HepG2 (cell line): ENCODE data around the gene TOB1. TPM values are rescaled to one million over a fixed set of nuclear protein-coding genes. Genes with fewer than 3 reads are reported as not detected.
A peak's percentile ranks its signal among the peaks of the same experiment; 100 is the strongest.

Experiments used
- ARNT ChIP-seq: fragments of 450-650 bp; IDR thresholded peaks from 2 replicates; pipeline ENCODE4 v1.6.1; 2017
- HNRNPK ChIP-seq: fragments of 200-400 bp; formaldehyde crosslinking; IDR thresholded peaks from 2 replicates; pipeline ENCODE4 v1.6.1; 2018; ENCODE audit warnings: low read length, low read depth, moderate library complexity, mild to moderate bottlenecking; ENCODE audit not compliant: poor library complexity, severe bottlenecking
- IRF2 ChIP-seq: IDR thresholded peaks from 2 replicates; pipeline ENCODE4 v1.6.1; 2018; ENCODE audit warnings: missing genetic modification reagents, missing compliant biosample characterization
- KDM2A ChIP-seq: sonication (generic); formaldehyde crosslinking; IDR thresholded peaks from 2 replicates; pipeline ENCODE4 v1.4.0; 2020; ENCODE audit warnings: low read depth, missing genetic modification reagents, borderline replicate concordance
- NFE2L2 ChIP-seq: fragments of 150-350 bp; IDR thresholded peaks from 2 replicates; pipeline ENCODE4 v1.6.1; 2014; ENCODE audit warnings: low read length
- NFRKB ChIP-seq: fragments of 450-650 bp; IDR thresholded peaks from 2 replicates; pipeline ENCODE4 v1.6.1; 2017
- NR2F6 ChIP-seq, 2 experiments: IDR thresholded peaks; 2 replicates each; pipeline ENCODE4 v1.6.1; 2016; ENCODE audit warnings: antibody characterized with exemption in 1 of 2, mild to moderate bottlenecking in 1 of 2
- SPEN ChIP-seq: sonication (generic); formaldehyde crosslinking; IDR thresholded peaks from 2 replicates; pipeline ENCODE4 v1.5.1; 2020; ENCODE audit warnings: low read depth, mild to moderate bottlenecking, missing genetic modification reagents
- TARDBP ChIP-seq: sonication (generic); formaldehyde crosslinking; IDR thresholded peaks from 2 replicates; pipeline ENCODE4 v1.8.0; 2022; ENCODE audit warnings: mild to moderate bottlenecking, missing genetic modification reagents
- ZNF138 ChIP-seq: sonication (generic); formaldehyde crosslinking; IDR thresholded peaks from 2 replicates; pipeline ENCODE4 v1.5.0; 2020; ENCODE audit warnings: mild to moderate bottlenecking, low read depth, missing genetic modification reagents
- ZNF264 ChIP-seq: sonication (generic); formaldehyde crosslinking; IDR thresholded peaks from 2 replicates; pipeline ENCODE4 v1.4.0; 2020; ENCODE audit warnings: missing genetic modification reagents
- ZNF335 ChIP-seq: sonication (generic); formaldehyde crosslinking; IDR thresholded peaks from 2 replicates; pipeline ENCODE4 v1.4.0; 2020; ENCODE audit warnings: missing genetic modification reagents
- ZNF33B ChIP-seq: sonication (generic); formaldehyde crosslinking; IDR thresholded peaks from 2 replicates; pipeline ENCODE4 v1.5.1; 2020; ENCODE audit warnings: mild to moderate bottlenecking, missing genetic modification reagents
- ZNF605 ChIP-seq: sonication (generic); formaldehyde crosslinking; IDR thresholded peaks from 2 replicates; pipeline ENCODE4 v1.8.0; 2022; ENCODE audit warnings: mild to moderate bottlenecking, missing genetic modification reagents
- ZNF746 ChIP-seq: sonication (generic); formaldehyde crosslinking; IDR thresholded peaks from 2 replicates; pipeline ENCODE4 v1.8.0; 2022; ENCODE audit warnings: mild to moderate bottlenecking, missing genetic modification reagents
- polyA plus RNA-seq, 8 experiments: library from polyadenylated mRNA; depleted of rRNA in 3 of 8; stranded (reverse) in 7 of 8; unstranded in 1 of 8; fragments of >200 nt; fragmentation: Illumina TruSeq in 4 of 8; extraction: Trizol in 4 of 8; gene quantifications; 2 replicates each; pipeline versions ENCODE4 v1.2.1 to v1.2.3, GENCODE V29; 2011 to 2016; ENCODE audit warnings: low read depth in 4 of 8, missing spikeins in 1 of 8, mixed read lengths in 1 of 8; ENCODE audit not compliant: insufficient read depth in 1 of 8
- total RNA-seq, 5 experiments: library from RNA; depleted of rRNA; stranded (reverse); fragments of >200 nt; fragmentation: Illumina TruSeq; extraction: Trizol; gene quantifications; 2 replicates each; pipeline ENCODE4 v1.2.3, GENCODE V29; 2016; ENCODE audit warnings: low read depth in 1 of 5
- TF ChIP-seq, protein P1 (sequence below): sonication (generic); formaldehyde crosslinking; IDR thresholded peaks from 2 replicates; pipeline ENCODE4 v1.5.1; 2020; ENCODE audit warnings: missing genetic modification reagents, mild to moderate bottlenecking, borderline replicate concordance
- TF ChIP-seq, protein P2 (sequence below): IDR thresholded peaks from 2 replicates; pipeline ENCODE4 v1.6.1; 2016
- TF ChIP-seq, protein P3 (sequence below): sonication (generic); formaldehyde crosslinking; IDR thresholded peaks from 2 replicates; pipeline ENCODE4 v1.8.0; 2022; ENCODE audit warnings: mild to moderate bottlenecking, missing genetic modification reagents
- TF ChIP-seq, protein P4 (sequence below): sonication (generic); formaldehyde crosslinking; IDR thresholded peaks from 2 replicates; pipeline ENCODE4 v1.8.0; 2022; ENCODE audit warnings: missing genetic modification reagents, mild to moderate bottlenecking, borderline replicate concordance

TOB1 gene
- total and polyA plus RNA-seq, 2 of the 13 experiments (the other 11 are each of a cell fraction or from before 2014, with no cell fraction given) = 21.9 to 57.7 TPM

DNA sequence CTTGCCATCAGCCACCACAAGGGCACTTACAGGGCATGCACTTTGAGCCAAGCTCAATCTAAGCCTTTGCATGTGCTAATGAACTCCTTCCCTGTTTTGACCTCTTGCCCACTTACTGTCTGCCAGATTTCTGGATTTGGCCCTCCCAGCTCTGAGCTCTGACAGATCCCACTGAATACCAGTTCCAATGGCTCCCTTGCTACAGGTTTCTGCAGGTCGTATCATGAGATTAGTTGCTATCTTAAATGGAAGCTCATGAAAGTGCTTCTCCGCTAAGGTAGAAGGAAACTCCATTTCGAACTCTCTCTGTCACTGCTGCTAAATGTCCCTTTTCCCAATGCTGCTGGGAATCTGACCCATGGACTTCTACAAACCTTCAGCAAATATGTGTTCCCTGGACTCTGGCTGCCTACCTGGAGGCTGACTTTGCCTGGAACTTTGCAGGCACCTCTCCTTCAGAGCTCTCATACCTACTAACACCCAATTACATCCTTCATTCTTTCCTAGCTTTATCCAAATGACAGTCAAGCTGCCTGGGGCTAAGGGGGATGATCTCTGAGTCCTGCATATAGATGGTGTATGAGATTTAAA is 23.5 kb upstream of the TOB1 start (continued):
- TF ChIP-seq NR2F6 (IDR thresholded peaks at IDR 0.05) = no peak
- peak; percentile 45; the same call in 1 of the 2 replicates for TF ChIP-seq NR2F6 (CRISPR knock-in tag; IDR thresholded peaks at IDR 0.05)
- TF ChIP-seq, protein P1, sequence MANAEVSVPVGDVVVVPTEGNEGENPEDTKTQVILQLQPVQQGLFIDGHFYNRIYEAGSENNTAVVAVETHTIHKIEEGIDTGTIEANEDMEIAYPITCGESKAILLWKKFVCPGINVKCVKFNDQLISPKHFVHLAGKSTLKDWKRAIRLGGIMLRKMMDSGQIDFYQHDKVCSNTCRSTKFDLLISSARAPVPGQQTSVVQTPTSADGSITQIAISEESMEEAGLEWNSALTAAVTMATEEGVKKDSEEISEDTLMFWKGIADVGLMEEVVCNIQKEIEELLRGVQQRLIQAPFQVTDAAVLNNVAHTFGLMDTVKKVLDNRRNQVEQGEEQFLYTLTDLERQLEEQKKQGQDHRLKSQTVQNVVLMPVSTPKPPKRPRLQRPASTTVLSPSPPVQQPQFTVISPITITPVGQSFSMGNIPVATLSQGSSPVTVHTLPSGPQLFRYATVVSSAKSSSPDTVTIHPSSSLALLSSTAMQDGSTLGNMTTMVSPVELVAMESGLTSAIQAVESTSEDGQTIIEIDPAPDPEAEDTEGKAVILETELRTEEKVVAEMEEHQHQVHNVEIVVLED = peak; percentile 26; the same call in 1 of the 2 replicates
- peak; percentile 56; the same call in 1 of the 2 replicates for TF ChIP-seq ZNF264 (CRISPR knock-in tag)
- TF ChIP-seq ZNF746 (CRISPR knock-in tag) = peak; percentile 38; the same call in 1 of the 2 replicates
- TF ChIP-seq, protein P2, sequence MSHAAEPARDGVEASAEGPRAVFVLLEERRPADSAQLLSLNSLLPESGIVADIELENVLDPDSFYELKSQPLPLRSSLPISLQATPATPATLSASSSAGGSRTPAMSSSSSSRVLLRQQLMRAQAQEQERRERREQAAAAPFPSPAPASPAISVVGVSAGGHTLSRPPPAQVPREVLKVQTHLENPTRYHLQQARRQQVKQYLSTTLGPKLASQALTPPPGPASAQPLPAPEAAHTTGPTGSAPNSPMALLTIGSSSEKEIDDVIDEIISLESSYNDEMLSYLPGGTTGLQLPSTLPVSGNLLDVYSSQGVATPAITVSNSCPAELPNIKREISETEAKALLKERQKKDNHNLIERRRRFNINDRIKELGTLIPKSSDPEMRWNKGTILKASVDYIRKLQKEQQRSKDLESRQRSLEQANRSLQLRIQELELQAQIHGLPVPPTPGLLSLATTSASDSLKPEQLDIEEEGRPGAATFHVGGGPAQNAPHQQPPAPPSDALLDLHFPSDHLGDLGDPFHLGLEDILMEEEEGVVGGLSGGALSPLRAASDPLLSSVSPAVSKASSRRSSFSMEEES = 0 out of 2 replicates have a peak, but pooled peaks have one; percentile 8
- TF ChIP-seq IRF2 (CRISPR knock-in tag) = peak; percentile 66; the same call in 1 of the 2 replicates
- TF ChIP-seq TARDBP (CRISPR knock-in tag) = peak; percentile 40; the same call in 1 of the 2 replicates
- TF ChIP-seq ZNF605 = peak; percentile 32; the same call in 1 of the 2 replicates
- no peak for TF ChIP-seq NFE2L2
- TF ChIP-seq ZNF138 (CRISPR knock-in tag) = 0 out of 2 replicates have a peak, but pooled peaks have one; percentile 56
- TF ChIP-seq ZNF33B (CRISPR knock-in tag) = peak; percentile 58; the same call in 1 of the 2 replicates
- TF ChIP-seq, protein P3, sequence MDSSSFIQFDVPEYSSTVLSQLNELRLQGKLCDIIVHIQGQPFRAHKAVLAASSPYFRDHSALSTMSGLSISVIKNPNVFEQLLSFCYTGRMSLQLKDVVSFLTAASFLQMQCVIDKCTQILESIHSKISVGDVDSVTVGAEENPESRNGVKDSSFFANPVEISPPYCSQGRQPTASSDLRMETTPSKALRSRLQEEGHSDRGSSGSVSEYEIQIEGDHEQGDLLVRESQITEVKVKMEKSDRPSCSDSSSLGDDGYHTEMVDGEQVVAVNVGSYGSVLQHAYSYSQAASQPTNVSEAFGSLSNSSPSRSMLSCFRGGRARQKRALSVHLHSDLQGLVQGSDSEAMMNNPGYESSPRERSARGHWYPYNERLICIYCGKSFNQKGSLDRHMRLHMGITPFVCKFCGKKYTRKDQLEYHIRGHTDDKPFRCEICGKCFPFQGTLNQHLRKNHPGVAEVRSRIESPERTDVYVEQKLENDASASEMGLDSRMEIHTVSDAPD (CRISPR knock-in tag) = peak; percentile 62; the same call in 1 of the 2 replicates
- no peak for TF ChIP-seq ARNT
- TF ChIP-seq KDM2A (CRISPR knock-in tag) = no peak
- no peak for TF ChIP-seq NFRKB
- TF ChIP-seq ZNF335 (CRISPR knock-in tag) = peak; percentile 15; the same call in 1 of the 2 replicates
- TF ChIP-seq, protein P4, sequence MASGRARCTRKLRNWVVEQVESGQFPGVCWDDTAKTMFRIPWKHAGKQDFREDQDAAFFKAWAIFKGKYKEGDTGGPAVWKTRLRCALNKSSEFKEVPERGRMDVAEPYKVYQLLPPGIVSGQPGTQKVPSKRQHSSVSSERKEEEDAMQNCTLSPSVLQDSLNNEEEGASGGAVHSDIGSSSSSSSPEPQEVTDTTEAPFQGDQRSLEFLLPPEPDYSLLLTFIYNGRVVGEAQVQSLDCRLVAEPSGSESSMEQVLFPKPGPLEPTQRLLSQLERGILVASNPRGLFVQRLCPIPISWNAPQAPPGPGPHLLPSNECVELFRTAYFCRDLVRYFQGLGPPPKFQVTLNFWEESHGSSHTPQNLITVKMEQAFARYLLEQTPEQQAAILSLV = no peak; the same call in none of the 2 replicates
- peak; percentile 62; the same call in 1 of the 2 replicates for TF ChIP-seq SPEN (CRISPR knock-in tag)
- TF ChIP-seq HNRNPK = no peak
